GM19438 (cell line): ENCODE results near the gene TMEM45A.
"Not testable (repeated sequence)": the region's sequence is repeated elsewhere in the genome, so short reads cannot be mapped to it uniquely, and the experiment has no call there.

Experiments
- ATAC-seq: cut with Tn5 transposase; IDR thresholded peaks from one replicate; pipeline ENCODE4 v1.9.1; 2021; ENCODE audit warnings: low read depth; ENCODE audit not compliant: unreplicated experiment

Gene TMEM45A

GRCh38 chr3:100482176-100482575 lies 10.2 kb upstream of the TMEM45A start:
- ATAC-seq, result no peak

DNA sequence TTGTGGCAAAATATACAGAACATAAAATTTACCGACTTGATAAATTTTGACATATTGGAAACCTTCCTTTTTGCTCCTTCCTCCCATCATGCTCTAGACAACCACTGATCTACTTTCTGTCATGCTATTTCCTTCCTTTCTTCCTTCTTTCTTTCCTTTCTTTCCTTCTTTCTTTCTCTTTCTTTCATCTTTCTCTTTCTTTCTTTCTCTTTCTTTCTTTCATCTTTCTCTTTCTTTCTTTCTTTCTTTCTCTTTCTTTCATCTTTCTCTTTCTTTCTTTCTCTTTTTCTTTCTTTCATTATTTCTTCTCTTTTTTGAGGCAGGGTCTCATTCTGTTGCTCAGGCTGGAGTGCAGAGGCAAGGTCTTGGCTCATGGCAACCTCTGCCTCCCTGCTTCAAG lies 8.9 kb upstream of the TMEM45A start:
- ATAC-seq, result no peak

GRCh38 chr3:100486808-100487207 lies 5.6 kb upstream of the TMEM45A start:
- ATAC-seq, result no peak

DNA sequence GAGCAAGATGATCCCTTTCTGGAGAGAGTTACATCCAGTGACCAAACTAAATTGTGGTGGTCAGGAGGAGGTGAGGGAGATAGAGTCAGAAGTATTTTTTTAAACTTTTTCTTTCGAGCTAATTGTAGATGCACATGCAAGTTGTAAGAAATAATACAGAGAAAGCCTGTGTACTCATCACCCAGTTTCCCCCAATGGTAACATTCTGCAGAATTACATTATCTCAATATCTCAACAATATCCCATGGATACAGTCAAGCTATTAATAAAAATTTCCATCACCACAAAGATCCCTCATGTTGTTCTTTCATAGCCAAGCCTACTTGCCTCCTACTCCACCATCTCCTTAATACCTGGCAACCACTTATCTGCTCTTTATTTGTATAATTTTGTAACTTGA lies 3.3 kb upstream of the TMEM45A start:
- no peak for ATAC-seq

- ATAC-seq, result no peak
Measured at GRCh38 chr3:100496711-100497261, 4.4 kb downstream of the TMEM45A start.

DNA sequence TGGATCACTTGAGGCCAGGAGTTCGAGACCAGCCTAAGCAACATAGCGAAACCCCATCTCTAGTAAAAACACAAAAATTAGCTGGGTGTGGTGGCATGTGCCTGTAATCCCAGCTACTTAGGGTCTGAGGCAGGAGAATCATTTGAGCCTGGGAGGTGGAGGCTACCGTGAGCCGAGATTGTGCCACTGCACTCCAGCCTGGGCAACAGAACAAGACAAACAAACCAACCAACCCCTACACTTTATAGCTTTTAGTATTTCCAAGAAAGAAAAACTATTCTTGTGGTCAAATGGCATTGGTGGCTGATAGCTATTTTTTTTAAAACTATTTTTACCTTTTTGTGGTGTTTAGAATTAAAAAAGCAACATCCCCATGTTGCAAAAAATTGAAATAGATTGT lies 7.2 kb downstream of the TMEM45A start:
- no peak for ATAC-seq

GRCh38 chr3:100500320-100500880 lies 8.0 kb downstream of the TMEM45A start:
- ATAC-seq, result no peak

GRCh38 chr3:100503448-100503847 lies 11.0 kb downstream of the TMEM45A start:
- ATAC-seq, result no peak

- no peak for ATAC-seq
Measured at GRCh38 chr3:100506355-100506754, 13.9 kb downstream of the TMEM45A start.

DNA sequence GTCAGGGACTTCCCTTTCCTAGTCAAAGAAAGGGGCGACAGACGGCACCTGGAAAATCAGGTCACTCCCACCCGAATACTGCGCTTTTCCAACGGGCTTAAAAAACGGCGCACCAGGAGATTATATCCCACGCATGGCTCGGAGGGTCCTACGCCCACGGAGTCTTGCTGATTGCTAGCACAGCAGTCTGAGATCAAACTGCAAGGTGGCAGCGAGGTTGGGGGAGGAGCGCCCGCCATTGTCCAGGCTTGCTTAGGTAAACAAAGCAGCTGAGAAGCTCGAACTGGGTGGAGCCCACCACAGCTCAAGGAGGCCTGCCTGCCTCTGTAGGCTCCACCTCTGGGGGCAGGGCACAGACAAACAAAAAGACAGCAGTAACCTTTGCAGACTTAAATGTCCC lies 17.4 kb downstream of the TMEM45A start:
- not testable (repeated sequence) for ATAC-seq

- no peak for ATAC-seq
Measured at GRCh38 chr3:100516232-100516631, 23.8 kb downstream of the TMEM45A start.

- ATAC-seq, result no peak
Measured at GRCh38 chr3:100516838-100517237, 24.4 kb downstream of the TMEM45A start.

DNA sequence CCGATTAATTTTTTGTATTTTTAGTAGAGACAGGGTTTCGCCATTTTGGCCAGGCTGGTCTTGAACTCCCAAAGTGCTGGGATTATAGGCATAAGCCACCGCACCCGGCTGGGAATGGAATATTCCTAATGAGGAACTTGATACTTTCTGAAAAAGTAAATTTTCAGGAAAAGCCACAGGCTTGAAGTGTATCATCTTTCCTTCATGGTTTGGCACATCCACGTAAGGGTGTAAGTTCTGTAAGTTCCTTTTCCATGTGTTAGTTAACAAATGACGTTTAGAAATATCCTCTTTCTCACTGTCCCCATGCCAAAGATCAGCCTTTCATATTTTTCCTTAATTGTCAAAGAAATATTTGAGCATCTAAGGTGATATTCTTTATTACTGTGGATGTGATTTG lies 24.9 kb downstream of the TMEM45A start:
- no peak for ATAC-seq

DNA sequence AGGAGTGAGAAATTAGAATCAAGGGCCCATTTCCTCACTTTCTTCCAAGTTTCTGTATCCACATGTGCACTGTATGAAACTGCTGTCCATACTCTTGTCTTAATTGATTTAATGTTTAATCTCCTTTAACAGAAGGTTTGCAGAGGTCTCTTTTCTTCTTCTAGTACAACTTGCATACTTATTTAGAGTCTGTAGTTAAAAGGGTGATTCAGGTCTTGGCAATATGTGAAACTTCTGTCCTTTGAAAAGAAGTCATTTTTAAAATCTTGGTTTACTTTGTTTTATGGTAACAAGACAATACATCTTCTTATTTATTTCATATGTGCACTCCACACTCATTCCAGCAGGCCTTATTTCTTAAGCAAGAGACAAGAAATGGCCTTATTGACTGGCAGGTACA lies 25.8 kb downstream of the TMEM45A start:
- no peak for ATAC-seq

GRCh38 chr3:100518983-100519382 lies 26.6 kb downstream of the TMEM45A start:
- ATAC-seq, result no peak

GRCh38 chr3:100521439-100521845 lies 29.0 kb downstream of the TMEM45A start:
- ATAC-seq, result no peak

DNA sequence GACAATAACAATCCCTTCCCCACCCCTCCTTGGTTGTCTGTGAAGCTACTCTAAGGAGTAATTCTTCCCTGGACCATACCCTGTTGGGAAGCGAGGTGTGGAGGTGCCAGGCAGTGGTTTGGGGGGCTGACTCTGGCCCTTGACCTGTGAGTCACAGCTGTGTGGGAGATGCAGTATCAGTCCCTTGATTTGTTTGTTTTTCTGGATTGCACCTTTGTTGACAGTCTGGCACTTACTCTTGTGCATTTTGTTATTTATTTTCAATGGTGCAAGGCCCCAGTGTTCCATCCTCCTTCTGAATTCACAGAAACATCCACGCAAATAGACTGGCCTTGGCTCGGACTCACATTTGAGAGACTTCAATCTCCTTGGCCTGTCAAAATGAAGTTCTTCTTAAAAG lies 29.7 kb downstream of the TMEM45A start:
- no peak for ATAC-seq

DNA sequence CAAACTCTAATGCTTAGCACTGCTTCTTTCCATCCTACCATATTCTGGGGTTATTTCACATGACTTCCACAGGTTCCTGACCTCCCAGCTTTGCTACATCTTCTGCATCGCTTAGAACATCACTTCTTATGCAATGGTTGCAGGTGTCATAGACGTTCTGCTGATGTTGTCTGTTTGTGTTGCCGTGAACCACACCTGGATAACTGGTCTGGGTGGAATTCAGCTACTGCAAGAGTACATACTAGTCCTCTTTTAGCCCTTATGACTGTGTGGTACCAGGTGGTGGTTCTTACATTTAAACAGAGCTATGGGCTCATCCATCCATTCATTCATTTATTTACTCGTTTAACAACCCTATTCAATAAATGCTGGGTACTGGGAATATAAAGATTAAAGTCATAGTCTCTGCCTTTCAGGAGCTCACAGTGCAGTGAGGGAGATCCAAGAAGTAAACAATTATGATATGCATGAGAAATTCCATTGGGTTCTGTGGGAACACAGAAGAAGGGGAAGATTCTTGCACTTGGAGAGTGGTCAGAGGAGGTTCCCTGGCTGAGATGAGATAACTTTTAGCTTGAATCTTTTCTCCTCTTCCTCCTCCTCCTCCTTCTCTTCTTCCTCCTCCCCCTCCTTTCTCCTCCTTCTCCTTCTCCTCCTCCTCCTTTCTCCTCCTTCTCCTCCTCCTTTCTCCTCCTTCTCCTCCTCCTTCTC lies 30.8 kb downstream of the TMEM45A start:
- ATAC-seq, result no peak

GRCh38 chr3:100525753-100526612 lies 33.6 kb downstream of the TMEM45A start:
- no peak for ATAC-seq

DNA sequence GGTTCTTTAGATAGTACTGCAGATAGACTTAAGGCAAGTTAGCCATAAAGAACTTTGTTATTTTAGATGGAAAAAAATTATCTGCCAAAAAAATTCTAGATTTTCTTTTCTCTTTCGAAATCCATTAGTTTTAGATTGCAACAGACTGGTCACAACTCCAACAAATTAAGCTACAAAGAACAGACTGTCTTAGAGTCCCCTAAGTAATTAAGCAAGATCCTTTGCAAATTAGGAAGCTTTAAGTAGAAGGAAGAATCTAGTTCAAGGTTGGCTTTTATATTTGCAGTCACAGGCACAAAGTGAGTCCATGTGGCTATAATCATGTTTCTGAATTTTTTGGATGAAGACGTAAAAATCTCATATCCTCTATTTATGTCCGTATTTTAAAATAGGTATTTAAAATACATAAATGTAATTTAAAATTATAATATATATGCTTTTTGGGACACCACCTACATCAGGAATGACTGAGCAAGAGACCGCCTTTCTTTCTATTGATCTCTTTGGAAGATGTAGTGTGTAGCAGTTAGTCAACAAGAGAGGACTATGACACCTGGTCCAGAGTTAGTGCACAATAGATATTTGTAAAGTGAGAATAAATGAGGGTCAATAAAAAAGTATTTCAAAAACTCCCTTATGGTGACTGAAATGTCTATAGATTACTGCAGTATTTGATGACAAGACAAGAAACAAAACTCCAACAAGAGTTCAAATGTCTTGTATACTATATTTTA lies 34.4 kb downstream of the TMEM45A start:
- no peak for ATAC-seq

- no peak for ATAC-seq
Measured at GRCh38 chr3:100527347-100527735, 34.9 kb downstream of the TMEM45A start.
